Lung (tissue), 12 donors: ENCODE results near the gene TAF1B. TPM values are rescaled to one million over a fixed set of nuclear protein-coding genes. Genes with fewer than 3 reads are reported as not detected.
A peak's percentile ranks its signal among the peaks of the same experiment; 100 is the strongest.

ENCODE experiments used
- ATAC-seq: fragments of 200-7000 bp; cut with Tn5 transposase; one replicate; pipeline ENCODE4 v1.9.1; 2020; ENCODE audit warnings: moderate number of reproducible peaks; ENCODE audit not compliant: insufficient read depth, low FRiP score
- DNase-seq, 3 donors: peaks; one replicate each; pipeline ENCODE4 v3.0.0-alpha.2; 2013 to 2017
- H3K27ac ChIP-seq, 2 donors: one replicate each; pipeline ENCODE4 v1.5.1; 2013; ENCODE audit warnings: mild to moderate bottlenecking in 2 of 2, moderate library complexity in 2 of 2, control low read depth in 1 of 2, inconsistent platforms in 1 of 2, low read depth in 1 of 2, low read length in 1 of 2
- H3K27me3 ChIP-seq, 3 donors: one replicate each; pipeline ENCODE4 v1.5.1; 2013; ENCODE audit warnings: low read length in 2 of 3; ENCODE audit not compliant: control insufficient read depth in 3 of 3, insufficient read depth in 3 of 3
- H3K36me3 ChIP-seq, 4 donors: one replicate each; pipeline ENCODE4 v1.5.1; 2013; ENCODE audit warnings: low read length in 4 of 4, mild to moderate bottlenecking in 1 of 4, moderate library complexity in 1 of 4; ENCODE audit not compliant: control insufficient read depth in 4 of 4, insufficient read depth in 4 of 4
- H3K4me1 ChIP-seq, 5 donors: one replicate each; pipeline ENCODE4 v1.5.1; 2013; ENCODE audit warnings: low read length in 5 of 5, mild to moderate bottlenecking in 2 of 5, moderate library complexity in 1 of 5; ENCODE audit not compliant: control insufficient read depth in 5 of 5, insufficient read depth in 5 of 5
- H3K4me3 ChIP-seq: one replicate; pipeline ENCODE4 v1.5.1; 2013; ENCODE audit warnings: mild to moderate bottlenecking, control low read depth, moderate library complexity
- H3K9ac ChIP-seq, 2 donors: one replicate each; pipeline ENCODE4 v1.5.1; 2013; ENCODE audit warnings: low read length in 2 of 2, control low read depth in 1 of 2; ENCODE audit not compliant: insufficient read depth in 1 of 2
- H3K9me3 ChIP-seq, 4 donors: one replicate each; pipeline ENCODE4 v1.5.1; 2013; ENCODE audit warnings: low read length in 3 of 4, mild to moderate bottlenecking in 1 of 4, moderate library complexity in 1 of 4; ENCODE audit not compliant: control insufficient read depth in 4 of 4, insufficient read depth in 3 of 4
- CTCF ChIP-seq: IDR thresholded peaks from 2 replicates; pipeline ENCODE4 v1.5.1; 2012; ENCODE audit warnings: mild to moderate bottlenecking; ENCODE audit errors: control extremely low read depth, extremely low read depth
- WGBS, 2 donors: extraction: QIAGEN DNeasy Blood & Tissue Kit; methylation state at CpG; one replicate each; pipeline ENCODE4 v1.1.7; 2013; 5-methylcytosine and 5-hydroxymethylcytosine counted together
- polyA plus RNA-seq, 2 donors: library from polyadenylated mRNA; stranded (reverse); fragments of 200-250 nt; gene quantifications; one replicate each; pipeline ENCODE4 v1.2.1, GENCODE V29; 2013
- total RNA-seq, 2 donors: library from RNA; depleted of rRNA in 1 of 2; stranded (reverse); fragments of >200 nt in 1 of 2; gene quantifications; one replicate each; pipeline ENCODE4 v1.2.1, GENCODE V29; 2014 to 2021
- donor health status: control.
- donor health status: control.
- donor health status: Bipolar disorder and iron deficiency.
- donor health status: healthy.
- donor health status: DM: yes; HTN: yes; CAD: no.

Gene TAF1B
- total and polyA plus RNA-seq, 4 donors: 6.1 to 46.3 (median 14.9) TPM

- H3K9ac ChIP-seq: no peak overlapping the region
- H3K27ac ChIP-seq: no peak overlapping the region
- TF ChIP-seq CTCF: no peak
- no peaks in the 10 kb centered on the region for H3K9me3 ChIP-seq
- ATAC-seq: no peak
- peaks cover 0 to 17% (median 5%) of the 10 kb centered on the region in 5 donors for H3K4me1 ChIP-seq
- no peaks in the 10 kb centered on the region for H3K36me3 ChIP-seq
- no peak for DNase-seq
- no peak overlapping the region for H3K4me3 ChIP-seq
- 81 to 84% methylated on average over 23 of the region's 23 CpGs for WGBS, 2 donors
- peaks cover 0 to 52% (median 28%) of the 10 kb centered on the region in 3 donors for H3K27me3 ChIP-seq
Measured at GRCh38 chr2:9949239-9949991, 106.1 kb downstream of the TAF1B start.

DNA sequence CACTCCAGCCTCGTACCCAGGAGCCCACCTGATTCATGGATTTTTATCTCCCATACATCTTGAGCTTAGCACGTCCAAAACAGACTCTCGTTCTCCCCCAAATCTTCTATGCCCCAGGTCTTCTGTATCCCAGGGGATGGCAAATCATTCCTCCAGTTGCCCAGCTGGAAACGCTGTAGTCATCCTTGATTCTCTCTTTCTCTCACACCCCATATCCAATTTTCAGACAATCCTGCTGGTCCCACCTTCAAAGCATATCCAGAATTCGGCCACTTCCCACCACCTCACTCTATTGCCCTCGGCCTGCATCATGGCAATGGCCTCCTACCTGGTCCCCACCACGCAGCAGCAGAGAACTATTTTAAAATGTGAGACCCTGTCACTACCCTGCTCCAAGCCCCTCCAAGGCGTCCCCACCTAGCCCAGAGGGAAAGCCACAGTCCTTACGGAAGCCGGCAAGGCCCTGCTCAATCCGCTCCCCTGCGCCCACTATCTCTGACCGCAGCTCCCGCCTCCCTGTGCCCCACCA lies 106.8 kb downstream of the TAF1B start:
- TF ChIP-seq CTCF: no peak
- WGBS, 2 donors: 92 to 93% methylated on average over 14 of the region's 14 CpGs
- ATAC-seq: no peak
- H3K9ac ChIP-seq: no peak overlapping the region
- peaks cover 0 to 20% (median 5%) of the 10 kb centered on the region in 5 donors for H3K4me1 ChIP-seq
- H3K9me3 ChIP-seq: no peaks in the 10 kb centered on the region
- peaks cover 0 to 52% (median 28%) of the 10 kb centered on the region in 3 donors for H3K27me3 ChIP-seq
- DNase-seq: no peak
- no peaks in the 10 kb centered on the region for H3K36me3 ChIP-seq
- no peak overlapping the region for H3K27ac ChIP-seq
- H3K4me3 ChIP-seq: no peak overlapping the region

GRCh38 chr2:9950521-9951271 lies 107.4 kb downstream of the TAF1B start:
- WGBS, 2 donors: 7 to 14% methylated on average over 46 to 76 of the region's 76 CpGs
- Histone ChIP-seq H3K4me3 (peak overlapping the region; percentile 27), H3K27ac (peak overlapping the region in 1 of 2 donors; percentile 67), H3K36me3 (no peaks in the 10 kb centered on the region), H3K27me3 (peaks cover 0 to 52% (median 25%) of the 10 kb centered on the region in 3 donors), H3K9me3 (no peaks in the 10 kb centered on the region), H3K4me1 (peaks cover 0 to 20% (median 5%) of the 10 kb centered on the region in 5 donors), H3K9ac (no peak overlapping the region)
- peak; percentile 48 to 72 (median 51) for DNase-seq
- TF ChIP-seq CTCF: no peak
- peak; percentile 7 for ATAC-seq
